ENCODE data around the gene FREM3. TPM values are rescaled to one million over a fixed set of nuclear protein-coding genes. Genes with fewer than 3 reads are reported as not detected.

The FREM3 gene
- total and polyA plus RNA-seq, 2 donors from 2014 or later = 0.06 TPM; not detected in 1

- Histone ChIP-seq H3K4me1 (ENCODE audit: control insufficient read depth in 2 of 3, insufficient read depth in 2 of 3, low read depth in 1 of 3, low read length in 3 of 3) (peaks cover 0 to 4% (median 3%) of the 10 kb centered on the region in 3 donors), H3K9ac (ENCODE audit: low read length in 3 of 3) (no peak overlapping the region), H3K27ac (ENCODE audit: low read depth in 2 of 2, low read length in 2 of 2) (no peak overlapping the region), H3K36me3 (ENCODE audit: control insufficient read depth in 2 of 3, insufficient read depth in 3 of 3, low read length in 3 of 3) (peaks cover 0 to 8% (median 4%) of the 10 kb centered on the region in 3 donors), H3K9me3 (ENCODE audit: control insufficient read depth in 2 of 3, insufficient read depth in 1 of 3, low read length in 3 of 3) (no peaks in the 10 kb centered on the region), H3K27me3 (ENCODE audit: control insufficient read depth, insufficient read depth, low read length) (no peaks in the 10 kb centered on the region), H3K4me3 (ENCODE audit: low read length in 3 of 3) (no peak overlapping the region)
- TF ChIP-seq CTCF (IDR thresholded peaks at IDR 0.05; ENCODE audit: borderline replicate concordance, extremely low read depth, insufficient read depth) = no peak
- FAIRE-seq = no peak
- no peak for DNase-seq
- intact Hi-C loops (cut with DNase I) = no loop called here
These were observed 145.5 kb downstream of the FREM3 start for GRCh38 chr4:143554728-143555597.

- no peaks in the 10 kb centered on the region for H3K27me3 ChIP-seq (ENCODE audit: control insufficient read depth, insufficient read depth, low read length)
- H3K9me3 ChIP-seq (ENCODE audit: control insufficient read depth in 2 of 3, insufficient read depth in 1 of 3, low read length in 3 of 3) = no peaks in the 10 kb centered on the region
- no peaks in the 10 kb centered on the region for H3K4me1 ChIP-seq (ENCODE audit: control insufficient read depth in 2 of 3, insufficient read depth in 2 of 3, low read depth in 1 of 3, low read length in 3 of 3)
- no peak for FAIRE-seq
- intact Hi-C loops (cut with DNase I) = no loop called here
- H3K36me3 ChIP-seq (ENCODE audit: control insufficient read depth in 2 of 3, insufficient read depth in 3 of 3, low read length in 3 of 3) = peaks cover 6 to 35% (median 17%) of the 10 kb centered on the region in 3 donors
- no peak for DNase-seq
- no peak overlapping the region for H3K27ac ChIP-seq (ENCODE audit: low read depth in 2 of 2, low read length in 2 of 2)
- no peak overlapping the region for H3K4me3 ChIP-seq (ENCODE audit: low read length in 3 of 3)
- no peak overlapping the region for H3K9ac ChIP-seq (ENCODE audit: low read length in 3 of 3)
- TF ChIP-seq CTCF (IDR thresholded peaks at IDR 0.05; ENCODE audit: borderline replicate concordance, extremely low read depth, insufficient read depth) = no peak
These were observed 150.5 kb downstream of the FREM3 start for GRCh38 chr4:143549928-143550327.

- TF ChIP-seq CTCF (IDR thresholded peaks at IDR 0.05; ENCODE audit: borderline replicate concordance, extremely low read depth, insufficient read depth) = no peak
- FAIRE-seq (no peak), DNase-seq (no peak)
- Histone ChIP-seq H3K27ac (ENCODE audit: low read depth in 2 of 2, low read length in 2 of 2) (no peak overlapping the region), H3K9me3 (ENCODE audit: control insufficient read depth in 2 of 3, insufficient read depth in 1 of 3, low read length in 3 of 3) (no peaks in the 10 kb centered on the region), H3K9ac (ENCODE audit: low read length in 3 of 3) (no peak overlapping the region), H3K36me3 (ENCODE audit: control insufficient read depth in 2 of 3, insufficient read depth in 3 of 3, low read length in 3 of 3) (peaks cover 27 to 72% (median 40%) of the 10 kb centered on the region in 3 donors), H3K27me3 (ENCODE audit: control insufficient read depth, insufficient read depth, low read length) (no peaks in the 10 kb centered on the region), H3K4me3 (ENCODE audit: low read length in 3 of 3) (no peak overlapping the region), H3K4me1 (ENCODE audit: control insufficient read depth in 2 of 3, insufficient read depth in 2 of 3, low read depth in 1 of 3, low read length in 3 of 3) (no peaks in the 10 kb centered on the region)
- intact Hi-C loops (cut with DNase I) = no loop called here
These were observed 160.8 kb downstream of the FREM3 start for GRCh38 chr4:143539670-143540023.
